Measurements from ENCODE around the gene PPP2R2D. TPM values are rescaled to one million over a fixed set of nuclear protein-coding genes. Genes with fewer than 3 reads are reported as not detected.

PPP2R2D gene
- total and polyA plus RNA-seq, 4 donors = 15.6 to 51.4 (median 22.0) TPM

DNA sequence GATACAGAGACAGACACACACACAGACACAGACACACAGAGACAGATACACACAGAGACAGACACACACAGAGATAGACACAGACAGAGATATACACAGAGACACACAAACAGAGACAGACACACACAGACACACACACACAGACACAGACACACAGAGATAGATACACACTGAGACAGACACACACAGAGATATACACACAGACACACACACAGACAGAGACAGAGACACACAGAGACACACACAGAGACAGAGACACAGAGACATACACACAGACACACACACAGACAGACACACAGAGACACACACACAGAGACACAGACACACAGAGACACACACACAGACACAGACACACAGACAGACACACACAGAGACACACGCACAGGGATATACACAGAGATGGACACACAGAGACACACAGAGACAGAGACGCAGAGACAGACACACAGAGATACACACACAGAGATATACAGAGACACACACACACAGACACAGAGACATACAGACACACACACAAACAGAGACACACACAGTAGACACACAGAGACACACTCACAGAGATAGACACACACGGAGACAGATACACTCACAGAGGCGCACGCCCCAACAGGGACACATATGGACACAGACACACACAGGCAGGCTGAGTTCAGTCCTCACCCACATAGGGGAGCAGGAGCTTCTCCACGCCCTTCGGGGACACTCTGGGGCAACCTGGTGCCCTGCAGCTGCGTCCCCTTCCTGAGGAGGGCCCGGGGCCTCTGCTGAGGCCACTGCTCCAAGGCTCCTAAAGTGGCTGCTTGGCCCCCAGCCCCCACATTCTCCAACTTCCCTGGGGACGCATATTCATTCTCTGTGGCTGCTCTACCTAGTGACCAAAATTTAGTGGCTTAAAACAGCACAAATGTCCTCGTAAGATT lies 10.3 kb upstream of the PPP2R2D start:
- ATAC-seq (ENCODE audit: insufficient read depth, low FRiP score) = no peak
- Histone ChIP-seq H3K9me3 (ENCODE audit: control insufficient read depth in 4 of 4, insufficient read depth in 3 of 4, low read length in 3 of 4) (peaks cover 0 to 3% (median 0%) of the 10 kb centered on the region in 4 donors), H3K9ac (ENCODE audit: insufficient read depth in 1 of 2, low read length in 2 of 2) (no peak overlapping the region), H3K27me3 (ENCODE audit: control insufficient read depth in 3 of 3, insufficient read depth in 3 of 3, low read length in 2 of 3) (peaks cover 0 to 18% (median 14%) of the 10 kb centered on the region in 3 donors), H3K4me3 (no peak overlapping the region), H3K4me1 (ENCODE audit: control insufficient read depth in 5 of 5, insufficient read depth in 5 of 5, low read length in 5 of 5) (peaks cover 0 to 3% (median 0%) of the 10 kb centered on the region in 5 donors), H3K27ac (ENCODE audit: low read depth in 1 of 2, low read length in 1 of 2) (no peak overlapping the region), H3K36me3 (ENCODE audit: control insufficient read depth in 4 of 4, insufficient read depth in 4 of 4, low read length in 4 of 4) (no peaks in the 10 kb centered on the region)
- WGBS, 2 donors = 82 to 84% methylated on average over 11 of the region's 11 CpGs
- DNase-seq = no peak
- TF ChIP-seq CTCF (IDR thresholded peaks at IDR 0.05; ENCODE audit: control extremely low read depth, extremely low read depth) = no peak

GRCh38 chr10:131891196-131891928 lies 9.4 kb upstream of the PPP2R2D start:
- H3K36me3 ChIP-seq (ENCODE audit: control insufficient read depth in 4 of 4, insufficient read depth in 4 of 4, low read length in 4 of 4) = no peaks in the 10 kb centered on the region
- no peak overlapping the region for H3K9ac ChIP-seq (ENCODE audit: insufficient read depth in 1 of 2, low read length in 2 of 2)
- H3K4me3 ChIP-seq = no peak overlapping the region
- TF ChIP-seq CTCF (IDR thresholded peaks at IDR 0.05; ENCODE audit: control extremely low read depth, extremely low read depth) = no peak
- DNase-seq = no peak
- peaks cover 0 to 16% (median 15%) of the 10 kb centered on the region in 3 donors for H3K27me3 ChIP-seq (ENCODE audit: control insufficient read depth in 3 of 3, insufficient read depth in 3 of 3, low read length in 2 of 3)
- peaks cover 0 to 3% (median 0%) of the 10 kb centered on the region in 4 donors for H3K9me3 ChIP-seq (ENCODE audit: control insufficient read depth in 4 of 4, insufficient read depth in 3 of 4, low read length in 3 of 4)
- H3K4me1 ChIP-seq (ENCODE audit: control insufficient read depth in 5 of 5, insufficient read depth in 5 of 5, low read length in 5 of 5) = peaks cover 0 to 3% (median 0%) of the 10 kb centered on the region in 5 donors
- H3K27ac ChIP-seq (ENCODE audit: low read depth in 1 of 2, low read length in 1 of 2) = no peak overlapping the region
- no peak for ATAC-seq (ENCODE audit: insufficient read depth, low FRiP score)
- 42 to 50% methylated on average over 24 of the region's 24 CpGs for WGBS, 2 donors

GRCh38 chr10:131891929-131892805 lies 8.6 kb upstream of the PPP2R2D start:
- DNase-seq (no peak), ATAC-seq (ENCODE audit: insufficient read depth, low FRiP score) (no peak)
- Histone ChIP-seq H3K9ac (ENCODE audit: insufficient read depth in 1 of 2, low read length in 2 of 2) (no peak overlapping the region), H3K36me3 (ENCODE audit: control insufficient read depth in 4 of 4, insufficient read depth in 4 of 4, low read length in 4 of 4) (no peaks in the 10 kb centered on the region), H3K27ac (ENCODE audit: low read depth in 1 of 2, low read length in 1 of 2) (no peak overlapping the region), H3K27me3 (ENCODE audit: control insufficient read depth in 3 of 3, insufficient read depth in 3 of 3, low read length in 2 of 3) (peaks cover 0 to 16% (median 15%) of the 10 kb centered on the region in 3 donors), H3K9me3 (ENCODE audit: control insufficient read depth in 4 of 4, insufficient read depth in 3 of 4, low read length in 3 of 4) (peaks cover 0 to 3% (median 0%) of the 10 kb centered on the region in 4 donors), H3K4me3 (no peak overlapping the region), H3K4me1 (ENCODE audit: control insufficient read depth in 5 of 5, insufficient read depth in 5 of 5, low read length in 5 of 5) (peaks cover 0 to 3% (median 0%) of the 10 kb centered on the region in 5 donors)
- TF ChIP-seq CTCF (IDR thresholded peaks at IDR 0.05; ENCODE audit: control extremely low read depth, extremely low read depth) = no peak
- 73 to 82% methylated on average over 28 of the region's 28 CpGs for WGBS, 2 donors

All from lung (tissue), 12 donors.